Endodermal cell (in vitro differentiated cells): ENCODE data around the gene P4HA1. TPM values are rescaled to one million over a fixed set of nuclear protein-coding genes. Genes with fewer than 3 reads are reported as not detected.

Experiments
- DNase-seq: peaks from one replicate; pipeline ENCODE4 v3.0.0-alpha.2; 2017
- H3K27ac ChIP-seq: 2 replicates; pipeline ENCODE4 v1.5.1; 2013; ENCODE audit warnings: mild to moderate bottlenecking, low read depth, low read length, moderate library complexity
- H3K27me3 ChIP-seq: 2 replicates; pipeline ENCODE4 v1.6.1; 2013; ENCODE audit warnings: mild to moderate bottlenecking, low read length, moderate library complexity; ENCODE audit not compliant: insufficient read depth, control insufficient read depth, poor library complexity, severe bottlenecking
- H3K36me3 ChIP-seq: 2 replicates; pipeline ENCODE4 v1.7.0; 2013; ENCODE audit warnings: mild to moderate bottlenecking, low read length, moderate library complexity; ENCODE audit not compliant: control insufficient read depth, insufficient read depth
- H3K4me1 ChIP-seq: one replicate; pipeline ENCODE4 v1.7.0; 2013; ENCODE audit warnings: low read length; ENCODE audit not compliant: control insufficient read depth, insufficient read depth
- H3K4me3 ChIP-seq: 2 replicates; pipeline ENCODE4 v1.5.1; 2013; ENCODE audit warnings: mild to moderate bottlenecking, low read length, moderate library complexity
- H3K9ac ChIP-seq: 2 replicates; pipeline ENCODE4 v1.6.1; 2013; ENCODE audit warnings: mild to moderate bottlenecking, low read length, moderate library complexity; ENCODE audit not compliant: poor library complexity, severe bottlenecking; ENCODE audit errors: extremely low read depth
- H3K9me3 ChIP-seq: 2 replicates; pipeline ENCODE4 v1.6.1; 2013; ENCODE audit warnings: mild to moderate bottlenecking, low read length, moderate library complexity; ENCODE audit not compliant: control insufficient read depth
- H3K27ac Mint-ChIP-seq: 2 replicates; pipeline ENCODE4 v1.8.0; 2020; ENCODE audit warnings: mixed read lengths
- H3K27me3 Mint-ChIP-seq: 2 replicates; pipeline ENCODE4 v1.8.0; 2021; ENCODE audit warnings: mild to moderate bottlenecking, mixed read lengths; ENCODE audit not compliant: insufficient read depth
- H3K36me3 Mint-ChIP-seq: 2 replicates; pipeline ENCODE4 v1.8.0; 2020; ENCODE audit warnings: low read depth, mixed read lengths
- H3K4me1 Mint-ChIP-seq: 2 replicates; pipeline ENCODE4 v1.8.0; 2020; ENCODE audit warnings: mixed read lengths
- H3K4me3 Mint-ChIP-seq: 2 replicates; pipeline ENCODE4 v1.8.0; 2020; ENCODE audit warnings: mild to moderate bottlenecking, moderate library complexity, mixed read lengths
- H3K9me3 Mint-ChIP-seq: 2 replicates; pipeline ENCODE4 v1.8.0; 2020; ENCODE audit warnings: mild to moderate bottlenecking, mixed read lengths
- CTCF ChIP-seq: fragments of 200-600 bp; sonication (generic); conservative IDR thresholded peaks from 2 replicates; pipeline ENCODE4 v1.5.0; 2021; ENCODE audit warnings: antibody characterized with exemption, mild to moderate bottlenecking
- WGBS, 2 experiments: methylation state at CpG; one replicate each; pipeline versions ENCODE4 v1.1.5 to v1.1.7; 2013; ENCODE audit warnings: missing lambda C conversion rate in 2 of 2, mixed read lengths in 1 of 2; ENCODE audit not compliant: insufficient coverage in 1 of 2, insufficient read length in 1 of 2; 5-methylcytosine and 5-hydroxymethylcytosine counted together
- total RNA-seq, 2 donors: library from RNA; stranded (reverse); fragmentation: NEBNext Ultra II Directional in 1 of 2; extraction: Animal tissue kit (Norgen Biotek cat#: 25700) in 1 of 2; gene quantifications; 2 replicates in 1 of 2; 3 replicates in 1 of 2; pipeline ENCODE4 v1.2.1, GENCODE V29; 2021

P4HA1 gene
- total RNA-seq, 2 donors from 2014 or later, result 45.1 to 46.9 TPM

- no peak overlapping the region for H3K4me3 Mint-ChIP-seq
- no peaks in the 10 kb centered on the region for H3K4me1 ChIP-seq
- H3K9ac ChIP-seq, result no peak overlapping the region
- peaks cover 26% of the 10 kb centered on the region for H3K36me3 Mint-ChIP-seq
- H3K9me3 ChIP-seq, result no peaks in the 10 kb centered on the region
- H3K36me3 ChIP-seq, result peaks cover 49% of the 10 kb centered on the region
- H3K27ac ChIP-seq, result no peak overlapping the region
- DNase-seq, result no peak
- no peak overlapping the region for H3K4me3 ChIP-seq
- no peaks in the 10 kb centered on the region for H3K27me3 Mint-ChIP-seq
- TF ChIP-seq CTCF, result no peak
- peaks cover 1% of the 10 kb centered on the region for H3K4me1 Mint-ChIP-seq
- H3K27ac Mint-ChIP-seq, result no peak overlapping the region
- no peaks in the 10 kb centered on the region for H3K27me3 ChIP-seq
- H3K9me3 Mint-ChIP-seq, result no peaks in the 10 kb centered on the region
Observed at GRCh38 chr10:73073627-73074026, 23.0 kb downstream of the P4HA1 start.

GRCh38 chr10:73065441-73065840, 31.2 kb downstream of the P4HA1 start:
- 90 to 100% methylated on average over 1 of the region's 1 CpG for WGBS, 2 experiments
- H3K9me3 ChIP-seq, result no peaks in the 10 kb centered on the region
- no peak overlapping the region for H3K9ac ChIP-seq
- Mint-ChIP-seq H3K27ac (no peak overlapping the region), H3K4me1 (no peaks in the 10 kb centered on the region), H3K27me3 (no peaks in the 10 kb centered on the region), H3K9me3 (no peaks in the 10 kb centered on the region), H3K36me3 (peaks cover 43% of the 10 kb centered on the region), H3K4me3 (no peak overlapping the region)
- H3K36me3 ChIP-seq, result peaks cover 45% of the 10 kb centered on the region
- H3K27me3 ChIP-seq, result no peaks in the 10 kb centered on the region
- DNase-seq, result no peak
- H3K4me1 ChIP-seq, result no peaks in the 10 kb centered on the region
- TF ChIP-seq CTCF, result no peak
- no peak overlapping the region for H3K4me3 ChIP-seq
- no peak overlapping the region for H3K27ac ChIP-seq

GRCh38 chr10:73061743-73062142, 34.9 kb downstream of the P4HA1 start:
- Mint-ChIP-seq H3K36me3 (peaks cover 50% of the 10 kb centered on the region), H3K27me3 (no peaks in the 10 kb centered on the region), H3K9me3 (no peaks in the 10 kb centered on the region), H3K4me1 (no peaks in the 10 kb centered on the region), H3K4me3 (no peak overlapping the region), H3K27ac (no peak overlapping the region)
- H3K4me1 ChIP-seq, result no peaks in the 10 kb centered on the region
- H3K9me3 ChIP-seq, result no peaks in the 10 kb centered on the region
- H3K9ac ChIP-seq, result no peak overlapping the region
- WGBS, 2 experiments, result 93 to 100% methylated on average over 1 of the region's 1 CpG
- DNase-seq, result no peak
- no peak overlapping the region for H3K27ac ChIP-seq
- H3K4me3 ChIP-seq, result no peak overlapping the region
- no peaks in the 10 kb centered on the region for H3K27me3 ChIP-seq
- no peak for TF ChIP-seq CTCF
- peaks cover 27% of the 10 kb centered on the region for H3K36me3 ChIP-seq
